HCT116 (cell line): ENCODE data around the gene MIDN. TPM values are rescaled to one million over a fixed set of nuclear protein-coding genes. Genes with fewer than 3 reads are reported as not detected.

ENCODE experiments used
- ATAC-seq: fragments of 200-7000 bp; cut with Tn5 transposase; 2 replicates; pipeline ENCODE4 v1.9.1; 2020; ENCODE audit warnings: mild to moderate bottlenecking, moderate library complexity
- BruUV-seq: library from RNA; stranded (reverse); fragments of 400-500 nt; replicated peaks from 2 replicates; lab custom pipeline; 2021; lab: Mats Ljungman, UMichigan
- CTCF ChIA-PET: fragments of 300-600 bp; sonication (Branson Sonifier 250); formaldehyde crosslinking; loops from one replicate; lab custom pipeline; 2021; ENCODE audit warnings: antibody characterized with exemption; lab: Charles Lee
- POLR2A ChIA-PET: fragments of 300-600, 350-600 bp; sonication (Branson Sonifier 250); formaldehyde crosslinking; loops from one replicate; lab custom pipeline; 2021; ENCODE audit warnings: antibody characterized with exemption; lab: Charles Lee
- RAD21 ChIA-PET, 2 experiments: fragments of 300-600 bp; sonication (Branson Sonifier 250); formaldehyde crosslinking; loops; one replicate each; lab custom pipeline; 2023; ENCODE audit warnings: low total read pairs in 2 of 2; ENCODE audit not compliant: uncharacterized antibody in 2 of 2, unreplicated experiment in 2 of 2, low non-redundant PET in 1 of 2; lab: Charles Lee
- DNase-seq: peaks from one replicate; pipeline ENCODE4 v3.0.0-alpha.2; 2010; ENCODE audit warnings: low read depth, low spot score
- H2AFZ ChIP-seq: fragments of 200-600 bp; shearing (Covaris generic), sonication (generic); 2 replicates; pipeline ENCODE4 v1.6.1; 2017; ENCODE audit warnings: low read depth, mixed run types, mixed read lengths, antibody characterized with exemption, low read length; ENCODE audit not compliant: poor library complexity, severe bottlenecking
- H3K27ac ChIP-seq: 2 replicates; pipeline ENCODE4 v1.5.1; 2012; ENCODE audit warnings: low read depth, low read length
- H3K27me3 ChIP-seq: fragments of 200-600 bp; sonication (generic); 2 replicates; pipeline ENCODE4 v1.6.1; 2016; ENCODE audit warnings: mixed run types, low read length, mixed read lengths; ENCODE audit not compliant: insufficient read depth
- H3K36me3 ChIP-seq, 2 experiments: fragments of 200-500 bp in 1 of 2; fragments of 200-600 bp in 1 of 2; sonication (Bioruptor generic) in 1 of 2; sonication (generic) in 1 of 2; 2 replicates each; pipeline versions ENCODE4 v1.5.1 to v1.6.1; 2014 to 2016; ENCODE audit warnings: low read length in 2 of 2, inconsistent platforms in 1 of 2, mixed read lengths in 1 of 2, mixed run types in 1 of 2; ENCODE audit not compliant: insufficient read depth in 2 of 2, control insufficient read depth in 1 of 2
- H3K4me1 ChIP-seq, 2 experiments: fragments of 200-600 bp in 1 of 2; sonication (generic) in 1 of 2; 2 replicates each; pipeline versions ENCODE4 v1.5.1 to v1.6.1; 2012 to 2017; ENCODE audit warnings: low read length in 2 of 2, inconsistent platforms in 1 of 2, mild to moderate bottlenecking in 1 of 2, mixed read lengths in 1 of 2, mixed run types in 1 of 2, moderate library complexity in 1 of 2; ENCODE audit not compliant: insufficient read depth in 2 of 2, control insufficient read depth in 1 of 2
- H3K4me2 ChIP-seq: fragments of 200-600 bp; sonication (generic); 2 replicates; pipeline ENCODE4 v1.6.1; 2017; ENCODE audit warnings: mixed run types, low read length, mixed read lengths
- H3K4me3 ChIP-seq, 2 experiments: fragments of 200-600 bp in 1 of 2; sonication (generic) in 1 of 2; replicated peaks in 1 of 2; 2 replicates each; pipeline ENCODE4 v1.5.1; 2011 to 2016; ENCODE audit warnings: low read length in 2 of 2, control low read depth in 1 of 2, low read depth in 1 of 2, mild to moderate bottlenecking in 1 of 2, mixed read lengths in 1 of 2, mixed run types in 1 of 2
- H3K79me2 ChIP-seq: fragments of 200-600 bp; sonication (generic); 2 replicates; pipeline ENCODE4 v1.6.1; 2017; ENCODE audit warnings: mild to moderate bottlenecking, mixed run types, low read length, moderate library complexity, mixed read lengths; ENCODE audit not compliant: insufficient read depth
- H3K9ac ChIP-seq: fragments of 200-600 bp; sonication (generic); 2 replicates; pipeline ENCODE4 v1.6.1; 2016; ENCODE audit warnings: low read length, mixed read lengths
- H3K9me2 ChIP-seq: fragments of 200-600 bp; sonication (generic), shearing (Covaris generic); 2 replicates; pipeline ENCODE4 v1.6.1; 2017; ENCODE audit warnings: mixed run types, mild to moderate bottlenecking, moderate library complexity; ENCODE audit not compliant: insufficient read depth
- H3K9me3 ChIP-seq, 2 experiments: fragments of 200-500 bp in 1 of 2; fragments of 200-600 bp in 1 of 2; sonication (Bioruptor generic) in 1 of 2; sonication (generic) in 1 of 2; 2 replicates each; pipeline ENCODE4 v1.6.1; 2014 to 2017; ENCODE audit warnings: low read length in 2 of 2, mixed read lengths in 2 of 2, inconsistent platforms in 1 of 2, low read depth in 1 of 2, mild to moderate bottlenecking in 1 of 2, mixed run types in 1 of 2, moderate library complexity in 1 of 2; ENCODE audit not compliant: control insufficient read depth in 1 of 2, insufficient read depth in 1 of 2
- H4K20me1 ChIP-seq: fragments of 200-600 bp; sonication (generic), shearing (Covaris generic); 2 replicates; pipeline ENCODE4 v1.6.1; 2017; ENCODE audit warnings: mixed run types, mild to moderate bottlenecking, moderate library complexity; ENCODE audit not compliant: insufficient read depth
- ELF1 ChIP-seq: IDR thresholded peaks from 2 replicates; pipeline ENCODE4 v1.6.1; 2012; ENCODE audit warnings: low read depth, borderline replicate concordance
- EZH2phosphoT487 ChIP-seq: fragments of 200-600 bp; IDR thresholded peaks from 2 replicates; pipeline ENCODE4 v1.6.1; 2018; ENCODE audit warnings: antibody characterized with exemption, borderline replicate concordance
- JUND ChIP-seq: IDR thresholded peaks from 2 replicates; pipeline ENCODE4 v1.6.1; 2012
- SIN3A ChIP-seq: IDR thresholded peaks from 2 replicates; pipeline ENCODE4 v1.6.1; 2012; ENCODE audit warnings: low read depth
- SP1 ChIP-seq: IDR thresholded peaks from 2 replicates; pipeline ENCODE4 v1.6.1; 2012; ENCODE audit warnings: low read depth
- SRF ChIP-seq: IDR thresholded peaks from 2 replicates; pipeline ENCODE4 v1.6.1; 2012; ENCODE audit warnings: low read depth
- intact Hi-C: fragments of 100-400 bp; cut with micrococcal nuclease; formaldehyde crosslinking; loops from 2 replicates; pipeline ENCODE4 v1.10.0; 2022
- total RNA-seq: library from RNA; stranded (reverse); gene quantifications from one replicate; pipeline ENCODE4 v1.2.1, GENCODE V29; 2021; ENCODE audit not compliant: unreplicated experiment

MIDN gene
- total RNA-seq, 1 experiment from 2014 or later = 146 TPM

- H3K4me3 ChIP-seq = no peak overlapping the region
- H3K9me2 ChIP-seq = no peaks in the 10 kb centered on the region
- no TSS peak for BruUV-seq
- H3K9ac ChIP-seq = no peak overlapping the region
- ChIA-PET RAD21 (no interaction called here), POLR2A (no interaction called here), CTCF (no interaction called here)
- DNase-seq (no peak), ATAC-seq (no peak)
- no peaks in the 10 kb centered on the region for H3K79me2 ChIP-seq
- TF ChIP-seq SIN3A (no peak), SP1 (no peak)
- H3K4me1 ChIP-seq = peaks cover 2 to 3% of the 10 kb centered on the region in 2 experiments; a peak in 2 of 4 replicates
- no peak overlapping the region for H2AFZ ChIP-seq
- H3K9me3 ChIP-seq = no peaks in the 10 kb centered on the region
- no peak overlapping the region for H3K27ac ChIP-seq
- intact Hi-C loops = no loop called here
- no peaks in the 10 kb centered on the region for H4K20me1 ChIP-seq
- no peaks in the 10 kb centered on the region for H3K27me3 ChIP-seq
- H3K36me3 ChIP-seq = no peaks in the 10 kb centered on the region
- no peak overlapping the region for H3K4me2 ChIP-seq
Observed at GRCh38 chr19:1307320-1307719, 58.9 kb downstream of the MIDN start.

GRCh38 chr19:1307755-1308303, 59.4 kb downstream of the MIDN start:
- Histone ChIP-seq H3K79me2 (no peaks in the 10 kb centered on the region), H3K9me3 (no peaks in the 10 kb centered on the region), H4K20me1 (no peaks in the 10 kb centered on the region), H3K9me2 (no peaks in the 10 kb centered on the region), H2AFZ (no peak overlapping the region), H3K4me2 (no peak overlapping the region), H3K36me3 (no peaks in the 10 kb centered on the region), H3K9ac (no peak overlapping the region), H3K27ac (no peak overlapping the region), H3K4me3 (no peak overlapping the region), H3K27me3 (no peaks in the 10 kb centered on the region), H3K4me1 (peaks cover 2 to 8% of the 10 kb centered on the region in 2 experiments; a peak in 2 of 4 replicates)
- intact Hi-C loops = no loop called here
- ChIA-PET CTCF (no interaction called here), RAD21 (no interaction called here), POLR2A (no interaction called here)
- no TSS peak for BruUV-seq
- ATAC-seq = no peak
- DNase-seq = no peak
- no peak for TF ChIP-seq SIN3A
- no peak for TF ChIP-seq JUND
- TF ChIP-seq ELF1 = no peak
- no peak for TF ChIP-seq EZH2phosphoT487
- TF ChIP-seq SRF = no peak
- no peak for TF ChIP-seq SP1
